Uterus (tissue), 2 donors: ENCODE measurements around the gene CLEC4C.

ENCODE experiments used
- POLR2A ChIP-seq, 2 donors: fragments of 450-650 bp; IDR thresholded peaks; one replicate each; pipeline ENCODE4 v1.6.1; 2016; ENCODE audit warnings: antibody characterized with exemption in 2 of 2, mild to moderate bottlenecking in 1 of 2, moderate library complexity in 1 of 2
- TF ChIP-seq, protein P1 (sequence below), 4 experiments: fragments of 200-600 bp in 2 of 4; fragments of 450-650 bp in 2 of 4; sonication (generic) in 2 of 4; IDR thresholded peaks; one replicate each; pipeline ENCODE4 v1.5.1; 2016 to 2019; ENCODE audit warnings: antibody characterized with exemption in 4 of 4, mild to moderate bottlenecking in 2 of 4, moderate library complexity in 1 of 4

DNA sequence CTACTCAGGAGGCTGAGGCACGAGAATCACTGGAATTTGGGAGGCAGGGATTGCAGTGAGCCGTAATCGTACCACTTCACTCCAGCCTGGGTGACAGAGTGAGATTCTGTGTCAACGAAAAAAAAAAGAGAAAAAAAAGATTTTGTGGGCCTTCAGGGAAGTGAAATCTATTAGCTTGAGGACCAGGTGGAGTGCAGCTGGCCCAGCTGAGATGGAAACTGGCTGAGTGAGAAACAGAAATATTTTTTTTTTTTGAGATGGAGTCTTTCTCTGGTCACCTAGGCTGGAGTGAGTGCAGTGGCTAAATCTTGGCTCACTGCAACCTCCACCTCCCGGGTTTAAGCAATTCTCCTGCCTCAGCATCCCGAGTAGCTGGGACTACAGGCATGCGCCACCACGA is 2.3 kb upstream of the CLEC4C start:
- TF ChIP-seq, protein P1, sequence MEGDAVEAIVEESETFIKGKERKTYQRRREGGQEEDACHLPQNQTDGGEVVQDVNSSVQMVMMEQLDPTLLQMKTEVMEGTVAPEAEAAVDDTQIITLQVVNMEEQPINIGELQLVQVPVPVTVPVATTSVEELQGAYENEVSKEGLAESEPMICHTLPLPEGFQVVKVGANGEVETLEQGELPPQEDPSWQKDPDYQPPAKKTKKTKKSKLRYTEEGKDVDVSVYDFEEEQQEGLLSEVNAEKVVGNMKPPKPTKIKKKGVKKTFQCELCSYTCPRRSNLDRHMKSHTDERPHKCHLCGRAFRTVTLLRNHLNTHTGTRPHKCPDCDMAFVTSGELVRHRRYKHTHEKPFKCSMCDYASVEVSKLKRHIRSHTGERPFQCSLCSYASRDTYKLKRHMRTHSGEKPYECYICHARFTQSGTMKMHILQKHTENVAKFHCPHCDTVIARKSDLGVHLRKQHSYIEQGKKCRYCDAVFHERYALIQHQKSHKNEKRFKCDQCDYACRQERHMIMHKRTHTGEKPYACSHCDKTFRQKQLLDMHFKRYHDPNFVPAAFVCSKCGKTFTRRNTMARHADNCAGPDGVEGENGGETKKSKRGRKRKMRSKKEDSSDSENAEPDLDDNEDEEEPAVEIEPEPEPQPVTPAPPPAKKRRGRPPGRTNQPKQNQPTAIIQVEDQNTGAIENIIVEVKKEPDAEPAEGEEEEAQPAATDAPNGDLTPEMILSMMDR (IDR thresholded peaks at IDR 0.05) = no peak
- TF ChIP-seq POLR2A (IDR thresholded peaks at IDR 0.05) = no peak
